SK-N-SH (cell line): ENCODE results near the gene DNPH1. TPM values are rescaled to one million over a fixed set of nuclear protein-coding genes. Genes with fewer than 3 reads are reported as not detected.

ENCODE experiments used
- CTCF ChIA-PET: fragments of 300-600, 350-600 bp; formaldehyde crosslinking; extraction: SDS; loops from one replicate; lab custom pipeline; 2021; lab: Yijun Ruan, JAX
- POLR2A ChIA-PET: fragments of 350-600 bp; sonication (Branson Sonifier 250); formaldehyde crosslinking; extraction: SDS; loops from one replicate; lab custom pipeline; 2020; ENCODE audit warnings: antibody characterized with exemption, inconsistent platforms; lab: Yijun Ruan, JAX
- DNase-seq: peaks from one replicate; pipeline ENCODE4 v3.0.0; 2012
- H2AFZ ChIP-seq: fragments of 200-600 bp; sonication (generic); 2 replicates; pipeline ENCODE4 v1.8.1; 2016; ENCODE audit warnings: antibody characterized with exemption, mild to moderate bottlenecking, low read depth
- H3F3A ChIP-seq: fragments of 200-600 bp; sonication (generic); replicated peaks from 2 replicates; pipeline ENCODE3; 2016; ENCODE audit warnings: antibody characterized with exemption, mild to moderate bottlenecking; ENCODE audit not compliant: insufficient read depth
- H3K27ac ChIP-seq, 2 experiments: fragments of 200-500 bp in 1 of 2; fragments of 200-600 bp in 1 of 2; sonication (Bioruptor generic) in 1 of 2; sonication (generic), shearing (Covaris generic) in 1 of 2; 2 replicates each; pipeline versions ENCODE4 v1.5.1 to v1.6.1; 2014 to 2016; ENCODE audit warnings: low read depth in 2 of 2, inconsistent platforms in 1 of 2, low read length in 1 of 2, mild to moderate bottlenecking in 1 of 2, mixed read lengths in 1 of 2
- H3K27me3 ChIP-seq: fragments of 200-600 bp; sonication (generic), shearing (Covaris generic); 2 replicates; pipeline ENCODE4 v1.6.1; 2016; ENCODE audit warnings: mixed run types; ENCODE audit not compliant: insufficient read depth
- H3K36me3 ChIP-seq, 2 experiments: fragments of 200-500 bp in 1 of 2; fragments of 200-600 bp in 1 of 2; sonication (Bioruptor generic) in 1 of 2; sonication (generic) in 1 of 2; replicated peaks in 1 of 2; 2 replicates each; pipeline versions ENCODE3 to v1.5.1; 2014 to 2016; ENCODE audit warnings: low read length in 1 of 2, mild to moderate bottlenecking in 1 of 2; ENCODE audit not compliant: insufficient read depth in 2 of 2, control insufficient read depth in 1 of 2
- H3K4me1 ChIP-seq, 2 experiments: fragments of 200-500 bp in 1 of 2; fragments of 200-600 bp in 1 of 2; sonication (Bioruptor generic) in 1 of 2; sonication (generic), shearing (Covaris generic) in 1 of 2; 2 replicates each; pipeline versions ENCODE4 v1.5.1 to v1.6.1; 2014 to 2016; ENCODE audit warnings: low read depth in 1 of 2, low read length in 1 of 2, mixed run types in 1 of 2; ENCODE audit not compliant: insufficient read depth in 2 of 2, control insufficient read depth in 1 of 2
- H3K4me2 ChIP-seq: fragments of 200-600 bp; sonication (generic), shearing (Covaris generic); 2 replicates; pipeline ENCODE4 v1.6.1; 2017; ENCODE audit warnings: mixed run types
- H3K4me3 ChIP-seq, 2 experiments: fragments of 200-500 bp in 1 of 2; fragments of 200-600 bp in 1 of 2; sonication (Bioruptor generic) in 1 of 2; sonication (generic), shearing (Covaris generic) in 1 of 2; 2 replicates each; pipeline versions ENCODE4 v1.5.1 to v1.8.1; 2014 to 2016; ENCODE audit warnings: low read depth in 2 of 2, inconsistent platforms in 1 of 2, low read length in 1 of 2, mild to moderate bottlenecking in 1 of 2, mixed read lengths in 1 of 2, moderate library complexity in 1 of 2
- H3K79me2 ChIP-seq: fragments of 200-600 bp; sonication (generic); 2 replicates; pipeline ENCODE4 v1.8.1; 2017; ENCODE audit warnings: mild to moderate bottlenecking; ENCODE audit not compliant: insufficient read depth
- H3K9ac ChIP-seq: fragments of 200-600 bp; sonication (generic); 2 replicates; pipeline ENCODE4 v1.6.1; 2017; ENCODE audit warnings: mixed run types
- H3K9me2 ChIP-seq: fragments of 200-600 bp; sonication (generic); 2 replicates; pipeline ENCODE4 v1.6.1; 2017; ENCODE audit warnings: mixed run types
- H3K9me3 ChIP-seq: fragments of 200-600 bp; sonication (generic); 2 replicates; pipeline ENCODE4 v1.6.1; 2017; ENCODE audit warnings: mixed run types, mild to moderate bottlenecking, moderate library complexity
- H4K20me1 ChIP-seq: fragments of 200-600 bp; sonication (generic); 2 replicates; pipeline ENCODE4 v1.6.1; 2017; ENCODE audit warnings: mild to moderate bottlenecking, mixed run types; ENCODE audit not compliant: insufficient read depth
- CHD2 ChIP-seq: fragments of 150-350 bp; IDR thresholded peaks from 2 replicates; pipeline ENCODE4 v1.6.1; 2018; ENCODE audit warnings: low read length; ENCODE audit not compliant: partially characterized antibody
- EP300 ChIP-seq, 2 experiments: IDR thresholded peaks; 2 replicates each; pipeline versions ENCODE4 v1.4.0 to v1.6.1; 2012; ENCODE audit warnings: borderline replicate concordance in 1 of 2, low read depth in 1 of 2, low read length in 1 of 2
- FOXJ3 ChIP-seq: sonication (generic); formaldehyde crosslinking; IDR thresholded peaks from 2 replicates; pipeline ENCODE4 v1.5.1; 2020; ENCODE audit warnings: mild to moderate bottlenecking, missing genetic modification reagents
- FOXM1 ChIP-seq: IDR thresholded peaks from 2 replicates; pipeline ENCODE4 v1.4.0; 2012; ENCODE audit warnings: low read depth, mild to moderate bottlenecking
- GABPA ChIP-seq: IDR thresholded peaks from 2 replicates; pipeline ENCODE4 v1.4.0; 2012; ENCODE audit warnings: low read depth, mild to moderate bottlenecking
- GATA2 ChIP-seq: sonication (generic); formaldehyde crosslinking; IDR thresholded peaks from 2 replicates; pipeline ENCODE4 v1.5.0; 2020; ENCODE audit warnings: mild to moderate bottlenecking, missing genetic modification reagents
- JUND ChIP-seq: IDR thresholded peaks from 2 replicates; pipeline ENCODE4 v1.4.0; 2012
- MEF2A ChIP-seq: IDR thresholded peaks from 2 replicates; pipeline ENCODE4 v1.4.0; 2012; ENCODE audit warnings: low read depth, borderline replicate concordance
- MXI1 ChIP-seq: IDR thresholded peaks from 2 replicates; pipeline ENCODE4 v1.6.1; 2012; ENCODE audit warnings: mild to moderate bottlenecking, low read depth, low read length, improper control_type of control experiment
- NFIC ChIP-seq: IDR thresholded peaks from 2 replicates; pipeline ENCODE4 v1.4.0; 2012; ENCODE audit warnings: borderline replicate concordance
- POLR2AphosphoS5 ChIP-seq: IDR thresholded peaks from 2 replicates; pipeline ENCODE4 v1.6.1; 2012; ENCODE audit warnings: low read depth, low read length
- RCOR1 ChIP-seq: fragments of 150-350 bp; IDR thresholded peaks from 2 replicates; pipeline ENCODE4 v1.6.1; 2017; ENCODE audit warnings: antibody characterized with exemption, low read length
- RXRA ChIP-seq: IDR thresholded peaks from 2 replicates; pipeline ENCODE4 v1.4.0; 2012; ENCODE audit warnings: low read depth, mild to moderate bottlenecking, borderline replicate concordance
- WGBS: methylation state at CpG from one replicate; pipeline ENCODE4 v1.1.6; 2017; ENCODE audit warnings: low lambda C conversion rate; 5-methylcytosine and 5-hydroxymethylcytosine counted together
- polyA plus RNA-seq, 3 experiments: library from polyadenylated mRNA; depleted of rRNA; stranded (reverse); fragments of >200 nt; gene quantifications; 2 replicates each; pipeline ENCODE4 v1.2.3, GENCODE V29; 2012
- TF ChIP-seq, protein P1 (sequence below): IDR thresholded peaks from 2 replicates; pipeline ENCODE4 v1.6.1; 2012; ENCODE audit warnings: mild to moderate bottlenecking, low read depth, low read length, moderate library complexity
- TF ChIP-seq, protein P2 (sequence below): IDR thresholded peaks from 2 replicates; pipeline ENCODE4; 2012

DNPH1 gene
- polyA plus RNA-seq, 1 of the 3 experiments (the other 2 are of a cell fraction), result 287 TPM

DNA sequence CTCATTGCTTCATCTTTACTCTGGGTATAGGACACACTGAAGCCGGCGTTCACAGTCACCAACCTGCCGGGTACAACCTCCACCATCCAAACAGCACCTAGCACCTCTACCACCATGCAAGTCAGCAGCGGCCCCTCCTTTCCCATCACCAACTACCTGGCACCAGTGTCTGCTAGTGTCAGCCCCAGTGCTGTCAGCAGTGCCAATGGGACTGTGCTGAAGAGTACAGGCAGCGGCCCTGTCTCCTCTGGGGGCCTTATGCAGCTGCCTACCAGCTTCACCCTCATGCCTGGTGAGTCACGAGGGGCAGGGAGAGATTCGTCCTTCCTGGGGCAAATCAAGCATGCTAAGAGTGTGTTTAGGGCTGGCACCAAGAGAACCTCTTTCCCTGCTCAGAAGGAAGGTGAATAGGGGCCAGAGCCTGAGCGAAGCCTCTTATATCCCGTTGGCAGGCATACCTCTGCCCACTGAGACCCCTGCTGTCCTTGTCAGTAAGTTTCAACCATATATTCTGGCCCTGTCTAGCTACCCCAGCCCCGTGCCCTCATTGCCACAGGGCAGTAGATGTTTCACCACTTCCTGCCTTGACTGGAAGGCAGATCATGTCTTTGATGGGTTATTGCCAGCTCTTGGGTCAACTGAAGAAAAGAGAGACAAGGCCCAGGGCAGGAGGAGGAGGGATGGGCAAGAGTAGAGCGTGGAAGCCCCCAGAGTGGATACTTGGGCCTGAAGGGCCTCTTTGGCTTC lies 53.4 kb downstream of the DNPH1 start:
- peak overlapping the region in 1 of 2 experiments; percentile 91; a peak in 1 of 4 replicates for H3K27ac ChIP-seq
- H3K79me2 ChIP-seq, result peaks cover 44% of the 10 kb centered on the region
- H3K9ac ChIP-seq, result no peak overlapping the region
- H4K20me1 ChIP-seq, result peaks cover 19% of the 10 kb centered on the region
- H3K4me3 ChIP-seq, result no peak overlapping the region
- H3K4me2 ChIP-seq, result no peak overlapping the region
- TF ChIP-seq CHD2, result no peak
- TF ChIP-seq POLR2AphosphoS5, result no peak
- no peak for TF ChIP-seq RCOR1
- TF ChIP-seq, protein P1, sequence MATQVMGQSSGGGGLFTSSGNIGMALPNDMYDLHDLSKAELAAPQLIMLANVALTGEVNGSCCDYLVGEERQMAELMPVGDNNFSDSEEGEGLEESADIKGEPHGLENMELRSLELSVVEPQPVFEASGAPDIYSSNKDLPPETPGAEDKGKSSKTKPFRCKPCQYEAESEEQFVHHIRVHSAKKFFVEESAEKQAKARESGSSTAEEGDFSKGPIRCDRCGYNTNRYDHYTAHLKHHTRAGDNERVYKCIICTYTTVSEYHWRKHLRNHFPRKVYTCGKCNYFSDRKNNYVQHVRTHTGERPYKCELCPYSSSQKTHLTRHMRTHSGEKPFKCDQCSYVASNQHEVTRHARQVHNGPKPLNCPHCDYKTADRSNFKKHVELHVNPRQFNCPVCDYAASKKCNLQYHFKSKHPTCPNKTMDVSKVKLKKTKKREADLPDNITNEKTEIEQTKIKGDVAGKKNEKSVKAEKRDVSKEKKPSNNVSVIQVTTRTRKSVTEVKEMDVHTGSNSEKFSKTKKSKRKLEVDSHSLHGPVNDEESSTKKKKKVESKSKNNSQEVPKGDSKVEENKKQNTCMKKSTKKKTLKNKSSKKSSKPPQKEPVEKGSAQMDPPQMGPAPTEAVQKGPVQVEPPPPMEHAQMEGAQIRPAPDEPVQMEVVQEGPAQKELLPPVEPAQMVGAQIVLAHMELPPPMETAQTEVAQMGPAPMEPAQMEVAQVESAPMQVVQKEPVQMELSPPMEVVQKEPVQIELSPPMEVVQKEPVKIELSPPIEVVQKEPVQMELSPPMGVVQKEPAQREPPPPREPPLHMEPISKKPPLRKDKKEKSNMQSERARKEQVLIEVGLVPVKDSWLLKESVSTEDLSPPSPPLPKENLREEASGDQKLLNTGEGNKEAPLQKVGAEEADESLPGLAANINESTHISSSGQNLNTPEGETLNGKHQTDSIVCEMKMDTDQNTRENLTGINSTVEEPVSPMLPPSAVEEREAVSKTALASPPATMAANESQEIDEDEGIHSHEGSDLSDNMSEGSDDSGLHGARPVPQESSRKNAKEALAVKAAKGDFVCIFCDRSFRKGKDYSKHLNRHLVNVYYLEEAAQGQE, result no peak
- TF ChIP-seq, protein P2, sequence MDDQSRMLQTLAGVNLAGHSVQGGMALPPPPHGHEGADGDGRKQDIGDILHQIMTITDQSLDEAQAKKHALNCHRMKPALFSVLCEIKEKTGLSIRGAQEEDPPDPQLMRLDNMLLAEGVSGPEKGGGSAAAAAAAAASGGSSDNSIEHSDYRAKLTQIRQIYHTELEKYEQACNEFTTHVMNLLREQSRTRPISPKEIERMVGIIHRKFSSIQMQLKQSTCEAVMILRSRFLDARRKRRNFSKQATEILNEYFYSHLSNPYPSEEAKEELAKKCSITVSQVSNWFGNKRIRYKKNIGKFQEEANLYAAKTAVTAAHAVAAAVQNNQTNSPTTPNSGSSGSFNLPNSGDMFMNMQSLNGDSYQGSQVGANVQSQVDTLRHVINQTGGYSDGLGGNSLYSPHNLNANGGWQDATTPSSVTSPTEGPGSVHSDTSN, result no peak
- no peak for TF ChIP-seq JUND
- no peak for TF ChIP-seq MXI1
- no peak for TF ChIP-seq FOXJ3
- TF ChIP-seq MEF2A, result no peak
- TF ChIP-seq EP300 (IDR thresholded peaks at IDR 0.05; ENCODE audit: borderline replicate concordance in 1 of 2, low read depth in 1 of 2, low read length in 1 of 2), result no peak
- TF ChIP-seq GABPA, result no peak
- no peak for TF ChIP-seq NFIC
- no peak for TF ChIP-seq GATA2
- no peak for TF ChIP-seq RXRA
- TF ChIP-seq FOXM1, result no peak
- no peaks in the 10 kb centered on the region for H3K9me2 ChIP-seq
- H3K36me3 ChIP-seq, result peaks cover 19 to 51% of the 10 kb centered on the region in 2 experiments
- H3F3A ChIP-seq, result peaks cover 7% of the 10 kb centered on the region
- no peaks in the 10 kb centered on the region for H3K27me3 ChIP-seq
- WGBS, result 87% methylated on average over 10 of the region's 11 CpGs
- no peak overlapping the region for H2AFZ ChIP-seq
- ChIA-PET CTCF (interaction anchor here (0.8 to 1.5 kb wide), 2 partner anchors 32 to 54 kb away, joined by 3 to 6 read pairs; partner anchors contain the start of gene DNPH1), POLR2A (no interaction called here)
- peaks cover 20 to 22% of the 10 kb centered on the region in 2 experiments for H3K4me1 ChIP-seq
- H3K9me3 ChIP-seq, result no peaks in the 10 kb centered on the region
- no peak for DNase-seq

Other genes starting within 250 kb of the DNPH1 start
- 37.6 and 38.6 TPM in 2 replicates for gene PPP2R5D, start 244.9 kb downstream of the DNPH1 start, polyA plus RNA-seq (2012; rRNA removed)
- gene MEA1, start 215.5 kb downstream of the DNPH1 start, polyA plus RNA-seq (2012; rRNA removed), result 160 and 171 TPM in 2 replicates
- 59.1 and 74.1 TPM in 2 replicates for gene KLHDC3, start 215.2 kb downstream of the DNPH1 start, polyA plus RNA-seq (2012; rRNA removed)
- gene RRP36, start 207.9 kb downstream of the DNPH1 start, polyA plus RNA-seq (2012; rRNA removed), result 60.5 and 64.8 TPM in 2 replicates
- gene CUL7, start 175.6 kb downstream of the DNPH1 start, polyA plus RNA-seq (2012; rRNA removed), result 46.9 and 59.6 TPM in 2 replicates
- 43.0 and 64.7 TPM in 2 replicates for gene MRPL2, start 170.0 kb downstream of the DNPH1 start, polyA plus RNA-seq (2012; rRNA removed)
- gene KLC4, start 169.8 kb downstream of the DNPH1 start, polyA plus RNA-seq (2012; rRNA removed), result 17.5 and 22.0 TPM in 2 replicates
- 93.7 and 105 TPM in 2 replicates for gene PTK7, start 153.2 kb downstream of the DNPH1 start, polyA plus RNA-seq (2012; rRNA removed)
- 31.7 and 33.8 TPM in 2 replicates for gene SRF, start 58.2 kb downstream of the DNPH1 start, polyA plus RNA-seq (2012; rRNA removed)
- gene CUL9, start 47.3 kb downstream of the DNPH1 start, polyA plus RNA-seq (2012; rRNA removed), result 36.8 and 37.7 TPM in 2 replicates
- gene TTBK1, start 14.0 kb upstream of the DNPH1 start, polyA plus RNA-seq (2012; rRNA removed), result 0.91 and 0.94 TPM in 2 replicates
- not detected in 2 replicates for gene SLC22A7, start 68.8 kb upstream of the DNPH1 start, polyA plus RNA-seq (2012; rRNA removed)
- 0.11 TPM in 1 of 2 replicates, not detected in the other for gene CRIP3, start 79.3 kb upstream of the DNPH1 start, polyA plus RNA-seq (2012; rRNA removed)
- 6.3 and 7.8 TPM in 2 replicates for gene ZNF318, start 140.2 kb upstream of the DNPH1 start, polyA plus RNA-seq (2012; rRNA removed)
- gene ABCC10, start 198.1 kb upstream of the DNPH1 start, polyA plus RNA-seq (2012; rRNA removed), result 21.5 and 28.3 TPM in 2 replicates
- gene DLK2, start 226.1 kb upstream of the DNPH1 start, polyA plus RNA-seq (2012; rRNA removed), result 1.9 and 3.9 TPM in 2 replicates
- gene TJAP1, start 248.1 kb upstream of the DNPH1 start, polyA plus RNA-seq (2012; rRNA removed), result 30.7 and 39.5 TPM in 2 replicates